HG03571 (cell line): ENCODE results near the gene MMEL1.

ENCODE experiments used
- ATAC-seq: cut with Tn5 transposase; IDR thresholded peaks from one replicate; pipeline ENCODE4 v1.9.1; 2021; ENCODE audit not compliant: unreplicated experiment

MMEL1 gene

DNA sequence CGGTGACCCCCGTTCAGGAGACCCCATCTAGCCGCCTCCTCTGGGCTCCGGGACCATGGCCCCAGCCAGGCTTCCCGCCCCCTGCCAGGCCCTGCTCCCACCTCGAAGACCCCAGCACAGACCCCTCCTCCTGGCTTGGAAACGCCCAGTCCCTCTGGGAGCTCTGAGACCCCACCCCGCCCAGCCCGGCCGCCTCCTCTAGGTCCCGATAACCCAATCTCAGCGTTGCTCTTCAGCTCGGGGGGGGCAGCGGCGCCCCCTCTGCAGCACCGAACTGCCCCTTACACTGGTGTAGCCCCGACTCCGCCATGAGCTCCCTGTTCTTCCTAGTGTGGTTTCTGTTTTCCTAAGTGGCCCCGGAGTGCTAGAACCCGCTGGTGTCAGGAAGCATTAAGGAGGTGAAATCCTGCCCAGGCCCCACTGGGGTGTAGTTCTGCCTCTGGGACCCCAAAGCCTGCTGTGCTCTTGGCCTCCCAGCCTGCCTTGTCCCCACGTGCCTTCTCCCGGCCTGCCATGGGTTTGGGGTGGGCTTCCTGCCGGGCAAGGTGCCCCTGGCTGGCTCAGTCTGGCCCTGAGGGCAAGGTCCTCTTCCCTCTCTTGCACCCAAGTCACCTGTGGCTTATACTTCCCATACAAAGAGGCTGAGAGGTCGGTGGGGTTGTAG is 10.7 kb upstream of the MMEL1 start:
- ATAC-seq: no peak

DNA sequence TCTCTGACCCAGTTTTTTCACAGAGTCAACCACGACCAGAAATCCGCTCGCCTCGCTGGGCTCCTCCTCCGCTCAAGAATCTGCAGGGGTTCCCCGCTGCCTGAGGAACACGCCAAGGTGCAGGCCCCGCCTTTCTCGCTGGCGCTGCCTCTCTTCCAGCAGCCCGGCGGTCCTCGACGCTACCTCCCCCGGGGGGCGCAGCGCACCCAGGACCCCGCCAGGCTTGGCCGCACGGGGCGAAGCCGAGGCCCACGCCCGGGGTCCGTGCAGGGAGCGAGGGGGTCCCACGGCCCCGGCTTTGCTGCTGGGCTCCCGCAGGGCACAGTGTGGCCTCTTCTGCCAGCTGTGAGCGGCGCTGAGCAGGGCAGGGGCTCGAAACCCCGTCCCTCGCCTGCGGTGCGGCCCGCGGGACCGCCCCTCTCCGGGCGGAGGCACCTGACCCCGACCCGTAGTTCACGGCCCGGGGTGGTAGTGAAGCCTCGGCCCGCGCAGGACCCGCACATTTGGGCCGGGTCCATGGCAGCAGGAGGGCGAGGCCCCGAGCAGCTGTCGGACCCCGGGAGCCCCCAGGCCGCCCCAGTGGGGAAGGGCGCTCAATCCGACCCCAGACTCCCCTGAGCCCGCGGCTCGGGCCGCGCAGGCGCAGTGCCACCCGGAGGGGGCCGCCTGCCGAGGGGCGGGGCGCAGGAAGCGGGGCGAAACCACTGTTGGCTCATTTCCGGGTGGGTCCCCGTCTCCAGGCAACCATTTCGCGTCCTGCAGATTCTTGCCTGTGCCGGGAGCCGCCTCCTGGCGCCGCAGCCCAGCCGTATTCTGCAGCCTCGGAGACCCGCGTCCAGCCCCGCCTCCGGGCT is 10.0 kb upstream of the MMEL1 start:
- peak; percentile 70 for ATAC-seq

DNA sequence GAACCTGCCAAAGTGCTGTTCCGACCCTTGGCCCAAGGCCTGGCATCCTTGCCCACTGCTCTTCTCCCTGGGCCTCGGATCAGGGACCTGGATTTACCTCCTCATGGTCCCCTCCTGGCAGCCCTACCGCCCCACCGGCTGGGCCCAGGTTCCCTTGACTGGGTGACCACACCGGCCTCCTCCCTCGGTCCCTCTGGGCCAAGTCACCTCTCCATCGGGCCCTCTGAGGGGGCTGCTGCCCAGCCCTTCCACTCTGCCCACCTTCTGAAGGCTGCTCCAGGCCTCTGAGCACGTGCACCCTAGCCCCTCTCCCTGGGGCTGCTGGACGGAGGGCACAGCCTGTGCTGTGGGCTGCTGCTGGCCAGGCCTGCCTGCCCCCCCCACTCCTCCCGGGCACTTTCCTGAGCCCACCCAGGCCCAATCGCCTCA is 9.3 kb upstream of the MMEL1 start:
- no peak for ATAC-seq

DNA sequence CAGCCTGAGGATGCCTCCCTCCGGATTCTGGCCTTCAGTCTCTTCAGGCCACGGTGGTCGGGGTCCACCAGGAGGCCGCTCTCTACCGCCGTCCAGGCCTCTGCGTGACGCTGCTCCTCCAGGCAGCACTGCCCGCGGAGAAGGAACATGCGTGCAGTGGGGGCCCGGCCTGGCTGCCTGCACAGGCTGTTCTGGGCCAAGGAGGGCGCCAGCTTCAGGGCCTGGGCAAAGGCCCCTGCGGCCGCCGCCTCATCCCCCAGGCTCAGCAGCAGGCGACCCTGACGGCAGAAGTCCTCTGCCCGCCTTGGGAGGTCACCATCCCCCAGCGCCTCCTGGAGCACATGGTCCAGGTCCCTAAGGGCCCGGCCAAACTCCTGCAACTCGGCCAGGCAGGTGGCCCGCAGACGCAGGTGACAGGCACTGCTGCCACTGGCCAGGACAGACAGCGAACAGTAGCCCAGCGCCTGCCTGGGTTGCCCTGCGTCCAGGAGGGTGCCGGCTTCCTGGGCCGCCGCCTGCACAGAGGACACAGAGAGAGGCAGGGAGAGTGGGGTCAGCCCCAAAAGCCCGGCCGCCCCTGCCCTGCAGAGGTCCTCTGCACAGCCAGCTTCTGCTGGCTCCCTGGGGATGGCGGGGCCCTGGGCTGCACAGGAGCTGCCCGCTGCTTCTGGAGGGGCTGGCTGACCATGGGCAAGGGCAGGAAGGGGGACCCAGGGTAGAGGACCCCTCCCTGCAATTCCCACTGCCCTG is 8.7 kb upstream of the MMEL1 start:
- ATAC-seq: no peak

DNA sequence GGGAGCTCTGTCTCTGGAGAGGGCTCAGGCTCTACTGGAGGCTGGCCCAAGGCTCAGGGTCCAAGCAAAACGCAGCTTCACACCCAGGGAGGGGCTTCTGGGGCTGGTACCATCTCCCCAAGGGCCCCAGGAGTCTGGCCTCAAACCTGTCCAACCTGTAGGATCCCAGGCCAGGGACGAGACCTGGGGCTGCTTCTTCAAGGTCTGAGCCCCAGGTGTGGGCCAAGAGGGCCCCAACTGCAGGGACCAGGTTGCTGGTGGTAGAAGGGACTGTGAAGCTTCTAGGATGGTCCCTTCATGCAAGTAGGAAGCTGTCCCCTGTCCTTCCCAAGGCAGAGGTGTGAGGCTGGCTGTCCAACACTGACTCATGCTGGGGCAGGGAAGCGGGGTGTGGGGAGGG is 7.8 kb upstream of the MMEL1 start:
- no peak for ATAC-seq

DNA sequence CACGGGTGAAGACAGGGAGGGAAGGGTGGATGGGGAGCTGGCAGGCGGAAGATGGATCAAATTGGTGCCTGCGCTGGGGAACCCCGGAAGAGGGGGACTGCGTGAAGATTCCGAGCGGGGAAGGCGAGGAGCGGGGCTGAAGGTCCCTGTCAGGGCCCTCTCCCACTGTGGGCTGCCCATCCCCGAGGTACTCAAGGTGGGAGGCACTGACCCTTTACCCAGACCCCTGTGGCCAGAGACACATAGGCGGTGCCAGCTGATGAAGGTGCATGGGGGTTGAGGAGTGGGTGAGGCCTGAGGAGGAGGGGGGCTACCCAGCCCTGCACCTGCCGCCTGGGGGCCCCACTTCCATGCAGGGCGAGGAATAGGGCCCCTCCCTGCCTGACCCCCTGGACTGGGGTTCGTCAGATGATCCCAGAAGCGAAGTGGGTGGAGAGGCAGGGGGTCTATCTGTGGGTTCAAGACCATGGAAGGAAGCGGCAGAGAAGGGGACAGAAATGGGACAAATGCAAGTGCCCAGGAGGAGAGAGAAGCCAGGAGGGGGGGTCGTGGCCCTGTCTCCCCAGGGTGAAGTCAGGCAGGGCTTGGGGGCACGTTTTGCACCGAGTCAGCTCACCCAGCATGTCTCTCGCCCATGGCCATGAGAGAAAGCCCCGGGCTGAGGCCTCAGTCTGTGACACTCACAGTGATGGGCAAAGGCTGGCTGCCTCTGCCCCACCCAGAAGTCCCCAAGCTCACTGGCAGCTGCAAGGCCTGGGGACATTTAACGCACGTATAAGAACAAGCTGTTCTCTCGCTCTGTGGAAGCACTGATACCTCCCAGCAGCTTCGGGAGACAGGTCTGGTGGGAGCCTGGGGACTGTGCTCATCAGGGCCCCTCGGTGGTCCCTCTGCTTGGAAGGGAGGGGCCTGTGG is 7.0 kb upstream of the MMEL1 start:
- ATAC-seq: no peak

DNA sequence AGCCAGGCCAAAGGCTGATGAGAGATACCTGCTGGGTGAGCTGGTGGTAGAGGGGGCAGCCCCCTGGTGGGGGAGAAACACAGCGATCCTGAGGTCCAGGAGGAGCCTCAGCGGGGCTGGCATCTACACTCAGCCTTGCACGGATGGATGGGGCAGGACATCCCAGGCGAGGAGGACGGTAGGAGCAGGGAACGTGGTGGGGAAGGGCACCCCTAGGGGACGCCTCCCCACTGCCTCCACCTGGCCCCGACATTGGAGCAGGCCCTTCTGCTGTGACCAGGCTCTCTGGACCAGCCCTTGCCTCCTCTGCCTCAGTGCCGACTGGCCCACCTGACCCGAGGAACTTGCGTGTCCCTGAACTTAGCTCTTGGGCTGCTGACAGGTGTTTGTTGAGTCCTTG is 6.4 kb upstream of the MMEL1 start:
- no peak for ATAC-seq

DNA sequence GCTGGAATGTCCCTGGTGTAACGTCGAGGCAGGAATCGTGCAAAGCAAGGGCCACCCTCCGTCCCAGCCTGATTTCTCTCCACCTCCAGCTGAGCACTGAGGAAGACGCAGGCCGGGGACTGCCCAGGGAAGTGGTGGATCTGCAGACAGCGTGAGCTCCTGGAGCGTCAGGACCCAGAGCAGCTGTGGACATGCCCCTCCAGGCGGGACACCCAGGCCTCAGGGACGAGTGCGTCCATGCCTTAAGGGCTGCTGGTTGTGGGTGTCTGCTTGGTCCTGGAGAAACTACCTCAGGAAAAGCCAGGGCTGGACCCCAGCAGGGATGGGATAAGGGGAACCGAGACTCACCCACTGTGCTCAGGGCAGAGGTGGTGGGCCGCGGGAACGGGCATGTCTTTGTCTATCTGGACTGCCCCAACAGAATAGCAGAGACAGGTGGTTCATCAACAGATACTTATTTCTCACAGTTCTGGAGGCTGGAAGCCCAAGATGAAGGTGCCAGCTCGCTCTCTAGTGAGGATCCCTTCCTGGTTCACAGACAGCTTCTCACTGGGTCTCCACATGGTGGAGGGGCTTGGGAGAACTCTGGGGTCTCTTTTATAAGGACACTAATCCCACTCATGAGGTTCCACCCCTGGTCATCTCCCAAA is 5.8 kb upstream of the MMEL1 start:
- ATAC-seq: no peak

DNA sequence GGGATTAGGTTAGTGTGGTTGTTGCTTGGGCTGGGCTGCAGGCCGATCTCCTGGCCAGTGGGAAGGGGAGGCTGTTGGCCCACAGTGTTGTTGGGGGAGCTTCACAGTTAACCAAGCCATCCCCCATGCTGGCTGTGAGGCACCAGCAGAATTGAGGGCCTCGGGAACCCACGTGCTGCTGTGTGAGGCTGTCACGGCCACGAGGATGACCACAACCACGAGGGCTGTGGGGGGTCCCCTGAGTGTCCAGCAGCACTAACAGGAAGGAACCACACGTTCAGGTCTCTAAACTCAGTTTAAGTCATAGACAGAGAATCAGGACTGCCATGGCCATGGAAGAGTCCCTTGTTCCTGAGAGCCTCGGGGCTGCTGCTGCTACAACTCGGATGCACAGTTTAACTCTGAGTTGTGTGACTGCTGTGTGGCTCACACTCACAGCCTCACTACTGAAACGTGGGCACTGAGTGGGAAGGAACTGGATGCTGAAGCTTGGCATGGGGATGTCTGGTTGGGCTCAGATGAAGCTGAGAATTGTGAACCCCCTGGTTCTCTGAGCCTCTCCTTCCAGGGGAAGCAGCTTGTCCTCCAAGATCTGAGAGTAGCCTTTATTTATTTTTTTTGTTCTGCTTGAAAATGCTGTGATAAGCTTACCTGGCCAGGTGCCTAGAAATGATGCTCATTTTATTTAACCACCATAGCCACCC is 4.8 kb upstream of the MMEL1 start:
- no peak for ATAC-seq

DNA sequence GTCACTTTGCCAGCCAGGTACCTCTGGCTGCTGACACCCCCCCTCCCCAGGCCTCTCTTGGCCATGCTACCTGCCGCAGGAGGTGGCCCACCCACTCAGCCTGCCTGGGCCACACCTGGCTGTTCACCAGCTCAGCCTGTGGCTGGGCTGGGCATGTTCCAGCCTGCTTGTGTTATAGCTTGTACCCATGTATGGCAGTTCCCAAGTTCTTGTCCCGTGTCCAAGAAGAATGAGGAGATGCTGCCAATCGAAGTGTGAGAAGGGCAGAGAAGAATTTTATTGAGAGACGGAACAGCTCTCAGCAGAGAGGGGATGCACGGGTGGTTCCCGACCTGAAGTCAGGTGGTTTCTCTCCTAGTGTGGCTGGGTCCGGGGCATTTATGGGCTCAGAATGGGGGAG is 3.9 kb upstream of the MMEL1 start:
- ATAC-seq: no peak

DNA sequence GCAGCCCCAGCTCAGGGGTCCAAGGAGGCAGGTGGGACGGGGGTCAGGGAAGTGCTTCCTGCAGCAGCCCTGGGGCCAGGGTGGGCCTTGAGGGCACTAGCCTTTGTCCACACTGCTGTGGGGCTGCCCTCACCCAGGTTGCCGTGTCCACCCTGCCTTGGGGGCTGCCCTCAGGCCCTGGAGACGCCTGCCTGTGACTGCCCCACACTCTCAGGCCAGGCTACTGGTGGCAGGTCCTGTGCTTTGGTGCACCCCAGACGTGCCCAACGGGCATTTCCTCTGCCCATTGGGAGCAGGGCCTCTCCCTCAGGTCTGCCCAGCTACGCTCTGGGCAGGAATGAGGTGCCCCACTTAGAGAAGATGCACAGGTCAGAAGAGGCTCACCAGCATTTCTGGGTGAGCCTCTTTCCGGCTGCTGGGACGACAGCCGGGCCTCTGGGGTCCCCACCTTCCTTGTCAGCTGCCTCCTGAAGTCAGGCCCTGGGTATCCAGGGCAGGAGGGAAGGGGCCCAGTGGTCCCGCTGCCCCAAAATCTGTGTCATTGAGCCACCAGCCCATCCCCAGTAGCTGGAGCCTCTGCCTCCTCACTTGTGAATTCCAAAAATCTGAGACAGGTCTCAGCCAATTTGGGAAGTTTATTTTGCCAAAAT is 2.7 kb upstream of the MMEL1 start:
- no peak for ATAC-seq

DNA sequence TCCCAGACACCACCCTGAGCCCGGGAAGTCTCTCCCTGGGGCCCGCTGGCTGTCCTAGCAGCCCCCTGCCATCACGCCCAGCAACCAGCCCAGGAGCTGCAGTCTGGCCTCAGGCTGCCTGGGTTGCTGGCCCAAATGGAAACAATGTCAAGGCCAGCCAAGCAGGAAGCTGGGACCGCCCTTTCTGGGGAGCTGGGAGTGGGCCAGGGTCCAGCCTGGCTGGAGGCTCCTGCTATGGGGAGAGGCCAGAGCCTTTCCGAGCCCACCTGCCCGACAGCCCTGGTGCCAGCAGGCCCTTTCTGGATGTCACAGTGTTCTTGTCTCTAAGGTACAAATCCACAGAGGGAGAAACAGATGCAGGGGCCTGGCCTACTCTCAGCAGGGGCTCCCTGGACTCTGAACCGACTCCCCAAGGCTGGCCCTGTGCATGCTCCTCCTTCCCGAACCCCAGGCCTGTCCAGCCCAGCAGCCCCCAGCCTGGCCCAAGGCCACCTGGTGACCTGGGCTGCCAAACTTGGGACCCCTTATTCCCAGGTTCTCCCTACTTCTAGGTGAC is 1.2 kb upstream of the MMEL1 start:
- no peak for ATAC-seq

DNA sequence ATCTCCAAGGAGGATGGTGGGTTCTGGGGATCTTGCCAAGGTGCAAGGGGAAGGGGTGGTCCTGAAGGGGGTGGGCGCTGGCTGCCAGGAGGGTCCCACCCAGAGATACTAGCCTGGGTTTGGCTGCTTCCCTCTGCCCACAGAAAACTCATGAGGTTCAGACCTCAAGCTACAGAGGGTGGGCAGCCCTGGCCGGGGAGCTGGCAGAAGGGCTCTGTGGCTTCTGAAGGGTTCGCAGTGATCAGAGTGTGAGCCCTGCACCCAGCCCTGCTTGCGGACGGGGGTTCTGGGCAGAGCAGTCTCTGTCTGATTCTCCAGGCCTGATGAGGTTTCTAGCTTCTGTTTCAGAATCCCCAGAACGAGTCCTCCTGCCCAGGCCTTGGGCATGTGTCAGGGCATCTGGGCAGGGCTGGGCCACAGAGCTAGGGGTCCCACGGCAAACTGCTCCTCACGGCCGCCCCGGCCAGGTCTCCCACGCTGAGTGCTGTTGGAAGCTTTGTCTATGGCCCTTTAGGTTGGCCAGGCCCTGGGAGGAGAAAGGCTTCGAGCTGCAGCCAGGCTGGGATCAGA is 635 bp upstream of the MMEL1 start:
- ATAC-seq: no peak

DNA sequence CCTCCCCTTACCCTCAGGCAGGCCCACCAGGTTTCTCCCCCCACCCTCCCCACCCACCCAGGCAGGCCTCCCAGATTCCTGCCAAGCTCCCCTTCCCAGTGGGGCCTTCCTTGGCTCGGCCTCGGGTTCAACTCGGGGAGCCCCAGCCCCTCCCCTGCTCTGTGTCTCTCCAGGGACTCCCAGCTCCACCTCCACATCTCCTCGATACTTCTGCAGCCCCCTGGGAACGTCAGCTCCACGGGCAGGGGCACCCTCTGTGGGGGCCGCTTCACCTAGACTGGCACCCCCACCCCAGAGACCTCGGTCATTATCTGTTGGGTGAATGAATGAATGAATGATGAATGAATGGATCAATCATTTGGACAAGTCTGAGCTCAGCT is 775 bp downstream of the MMEL1 start:
- ATAC-seq: no peak

DNA sequence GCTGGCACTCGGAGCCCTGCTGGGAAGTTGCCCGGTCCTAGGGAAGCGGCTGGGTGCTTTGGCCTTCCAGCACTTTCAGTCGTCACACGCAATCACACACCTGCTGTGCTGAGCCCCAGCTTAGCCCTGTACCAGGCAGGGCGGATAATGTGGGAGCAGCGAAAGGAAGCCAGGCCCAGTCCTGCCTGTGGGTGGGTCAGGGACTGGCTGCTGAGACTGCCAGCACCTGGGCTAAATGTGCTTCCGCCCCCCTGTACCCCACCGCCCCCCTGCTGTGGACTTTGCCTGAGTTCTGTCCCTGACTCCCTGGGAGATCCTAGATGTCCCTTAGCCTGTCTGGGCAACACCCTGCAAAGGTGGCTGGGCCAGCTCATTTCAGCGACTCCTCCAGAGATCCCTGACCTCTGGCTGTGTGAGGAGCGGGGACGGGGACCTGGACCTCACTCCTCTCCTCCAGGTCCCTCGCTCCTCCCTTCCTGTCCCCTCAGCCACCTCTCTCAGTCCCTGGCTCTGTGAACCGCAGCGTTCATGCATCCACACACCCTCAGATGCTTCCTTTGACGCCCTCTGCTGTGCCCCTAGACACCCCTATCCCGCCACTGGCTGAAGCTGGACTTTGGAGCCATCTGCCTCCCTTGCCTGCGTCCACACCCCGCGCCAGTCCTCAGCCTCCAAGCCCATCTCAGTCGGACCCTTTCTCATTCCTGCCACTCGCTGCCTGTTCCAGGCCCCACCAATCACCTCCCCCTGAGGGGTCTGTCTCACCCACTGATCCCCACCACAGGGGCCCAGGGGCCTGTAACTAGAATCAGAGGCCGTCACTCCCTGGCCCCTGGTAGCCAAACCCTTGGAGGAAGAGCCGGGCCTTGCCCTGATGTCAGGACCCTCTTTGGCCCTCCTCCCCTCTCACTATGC is 1.4 kb downstream of the MMEL1 start:
- ATAC-seq: no peak

DNA sequence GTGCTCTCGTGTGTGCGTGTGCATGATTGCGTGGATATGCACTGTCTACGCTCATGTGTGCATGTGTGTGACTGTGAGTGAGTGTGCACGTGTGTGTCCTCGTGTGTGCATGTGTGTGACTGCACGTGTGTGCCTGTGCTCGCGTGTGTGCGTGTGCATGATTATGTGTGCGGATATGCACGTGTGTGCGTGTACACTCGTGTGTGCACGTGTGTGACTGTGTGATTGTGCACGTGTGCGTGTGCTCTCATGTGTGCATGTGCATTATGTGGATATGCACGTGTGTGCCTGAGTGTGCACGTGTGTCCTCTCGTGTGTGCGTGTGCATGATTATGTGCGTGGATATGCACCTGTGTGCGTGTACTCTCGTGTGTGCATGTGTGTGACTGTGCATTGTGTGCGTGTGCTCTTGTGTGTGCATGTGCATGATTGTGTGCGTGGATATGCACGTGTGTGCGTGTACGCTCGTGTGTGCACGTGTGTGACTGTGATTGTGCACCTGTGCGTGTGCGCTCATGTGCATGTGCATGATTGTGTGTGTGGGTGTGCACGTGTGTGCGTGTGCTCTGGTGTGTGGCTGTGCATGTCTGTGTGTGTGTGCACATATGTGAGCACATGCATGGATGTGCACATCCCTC is 2.2 kb downstream of the MMEL1 start:
- ATAC-seq: no peak
